Measurements from ENCODE around the gene CAMK2B.

- TF ChIP-seq POLR2AphosphoS5 (IDR thresholded peaks at IDR 0.05) (no peak), POLR2A (IDR thresholded peaks at IDR 0.05) (no peak)
- TF ChIP-seq, protein P1, sequence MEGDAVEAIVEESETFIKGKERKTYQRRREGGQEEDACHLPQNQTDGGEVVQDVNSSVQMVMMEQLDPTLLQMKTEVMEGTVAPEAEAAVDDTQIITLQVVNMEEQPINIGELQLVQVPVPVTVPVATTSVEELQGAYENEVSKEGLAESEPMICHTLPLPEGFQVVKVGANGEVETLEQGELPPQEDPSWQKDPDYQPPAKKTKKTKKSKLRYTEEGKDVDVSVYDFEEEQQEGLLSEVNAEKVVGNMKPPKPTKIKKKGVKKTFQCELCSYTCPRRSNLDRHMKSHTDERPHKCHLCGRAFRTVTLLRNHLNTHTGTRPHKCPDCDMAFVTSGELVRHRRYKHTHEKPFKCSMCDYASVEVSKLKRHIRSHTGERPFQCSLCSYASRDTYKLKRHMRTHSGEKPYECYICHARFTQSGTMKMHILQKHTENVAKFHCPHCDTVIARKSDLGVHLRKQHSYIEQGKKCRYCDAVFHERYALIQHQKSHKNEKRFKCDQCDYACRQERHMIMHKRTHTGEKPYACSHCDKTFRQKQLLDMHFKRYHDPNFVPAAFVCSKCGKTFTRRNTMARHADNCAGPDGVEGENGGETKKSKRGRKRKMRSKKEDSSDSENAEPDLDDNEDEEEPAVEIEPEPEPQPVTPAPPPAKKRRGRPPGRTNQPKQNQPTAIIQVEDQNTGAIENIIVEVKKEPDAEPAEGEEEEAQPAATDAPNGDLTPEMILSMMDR (IDR thresholded peaks at IDR 0.05): no peak
These were observed 38.5 kb downstream of the CAMK2B start for GRCh38 chr7:44286618-44287487.

Data from suprapubic skin (tissue), 4 donors.